Suppressor macrophage treated with lipopolysaccharide for 1 hour (primary cell): ENCODE data around the gene TMEM39B.
"Not testable (repeated sequence)": the region's sequence is repeated elsewhere in the genome, so short reads cannot be mapped to it uniquely, and the experiment has no call there.

Experiments used
- DNase-seq, 3 donors: peaks; one replicate each; pipeline ENCODE4 v3.0.0-alpha.2; 2020 to 2022

Gene TMEM39B

GRCh38 chr1:32113436-32113835 is 40.7 kb downstream of the TMEM39B start:
- not testable (repeated sequence) for DNase-seq

GRCh38 chr1:32114420-32114819 is 41.7 kb downstream of the TMEM39B start:
- no peak for DNase-seq

GRCh38 chr1:32115496-32115895 is 42.8 kb downstream of the TMEM39B start:
- no peak for DNase-seq

GRCh38 chr1:32116531-32116930 is 43.8 kb downstream of the TMEM39B start:
- no peak for DNase-seq

GRCh38 chr1:32122151-32122550 is 49.4 kb downstream of the TMEM39B start:
- DNase-seq, result peak; percentile 8 to 45 (median 33)

- DNase-seq, result not testable (repeated sequence)
Measured at GRCh38 chr1:32123361-32123760, 50.6 kb downstream of the TMEM39B start.

GRCh38 chr1:32125313-32125712 is 52.6 kb downstream of the TMEM39B start:
- DNase-seq, result no peak

GRCh38 chr1:32126770-32127169 is 54.0 kb downstream of the TMEM39B start:
- DNase-seq, result peak in 1 of 3 donors; percentile 17

- DNase-seq, result no peak
Measured at GRCh38 chr1:32127409-32128198, 54.9 kb downstream of the TMEM39B start.

- no peak for DNase-seq
Measured at GRCh38 chr1:32128479-32128878, 55.7 kb downstream of the TMEM39B start.

- DNase-seq, result no peak
Measured at GRCh38 chr1:32128964-32129363, 56.2 kb downstream of the TMEM39B start.

GRCh38 chr1:32133950-32134280 is 61.2 kb downstream of the TMEM39B start:
- DNase-seq, result not testable (repeated sequence)

- no peak for DNase-seq
Measured at GRCh38 chr1:32137111-32137510, 64.4 kb downstream of the TMEM39B start.

GRCh38 chr1:32138965-32139364 is 66.2 kb downstream of the TMEM39B start:
- DNase-seq, result no peak

GRCh38 chr1:32142446-32143301 is 69.9 kb downstream of the TMEM39B start:
- no peak for DNase-seq

- DNase-seq, result not testable (repeated sequence)
Measured at GRCh38 chr1:32143302-32143695, 70.6 kb downstream of the TMEM39B start.

GRCh38 chr1:32144033-32144432 is 71.3 kb downstream of the TMEM39B start:
- DNase-seq, result no peak

- not testable (repeated sequence) for DNase-seq
Measured at GRCh38 chr1:32147799-32148198, 75.1 kb downstream of the TMEM39B start.

GRCh38 chr1:32150847-32151246 is 78.1 kb downstream of the TMEM39B start:
- no peak for DNase-seq

- peak; percentile 65 to 73 (median 72) for DNase-seq
Measured at GRCh38 chr1:32151319-32151787, 78.6 kb downstream of the TMEM39B start.
